GM12878 (cell line): ENCODE results near the gene PTGES2. TPM values are rescaled to one million over a fixed set of nuclear protein-coding genes. Genes with fewer than 3 reads are reported as not detected.

Source experiments
- BACH1 ChIP-seq: fragments of 450-650 bp; IDR thresholded peaks from 2 replicates; pipeline ENCODE4 v1.6.1; 2017; ENCODE audit warnings: mild to moderate bottlenecking, borderline replicate concordance
- BCL3 ChIP-seq: IDR thresholded peaks from 2 replicates; pipeline ENCODE4 v1.6.1; 2011; ENCODE audit warnings: borderline replicate concordance, low read depth, mild to moderate bottlenecking, moderate library complexity, low read length; ENCODE audit not compliant: insufficient read depth, poor library complexity, severe bottlenecking
- JUND ChIP-seq: IDR thresholded peaks from 2 replicates; pipeline ENCODE4 v1.6.1; 2012; ENCODE audit warnings: low read depth, mild to moderate bottlenecking, low read length, improper control_type of control experiment, moderate library complexity
- MTA3 ChIP-seq: IDR thresholded peaks from 2 replicates; pipeline ENCODE4 v1.6.1; 2012; ENCODE audit warnings: low read length, inconsistent platforms, borderline replicate concordance
- NBN ChIP-seq: fragments of 450-650 bp; IDR thresholded peaks from 2 replicates; pipeline ENCODE4 v1.6.1; 2016
- PML ChIP-seq: IDR thresholded peaks from 2 replicates; pipeline ENCODE4 v1.6.1; 2012; ENCODE audit warnings: low read length, inconsistent platforms
- SREBF1 ChIP-seq: IDR thresholded peaks from 2 replicates; pipeline ENCODE4 v1.6.1; 2012; ENCODE audit warnings: mild to moderate bottlenecking, low read length
- SREBF2 ChIP-seq: IDR thresholded peaks from 2 replicates; pipeline ENCODE4 v1.6.1; 2012; ENCODE audit warnings: mild to moderate bottlenecking, low read length
- TCF7 ChIP-seq: IDR thresholded peaks from 2 replicates; pipeline ENCODE4 v1.6.1; 2014; ENCODE audit warnings: antibody characterized with exemption, borderline replicate concordance
- ZNF687 ChIP-seq: fragments of 450-650 bp; IDR thresholded peaks from 2 replicates; pipeline ENCODE4 v1.6.1; 2017; ENCODE audit warnings: mild to moderate bottlenecking, moderate library complexity
- polyA plus RNA-seq, 11 experiments: library from polyadenylated mRNA; depleted of rRNA in 4 of 11; unstranded in 6 of 11; stranded (reverse) in 5 of 11; fragments of >200 nt; fragmentation: Nextera tagmentation in 4 of 11; fragmentation: Illumina TruSeq in 1 of 11; extraction: Ambion mirVana in 4 of 11; extraction: Trizol in 1 of 11; gene quantifications; 1 replicate in 1 of 11; 2 replicates in 10 of 11; pipeline versions ENCODE4 v1.2.1 to v1.2.3, GENCODE V29; 2011 to 2016; ENCODE audit warnings: inconsistent platforms in 2 of 11, missing spikeins in 2 of 11, low read depth in 1 of 11
- total RNA-seq, 4 experiments: library from RNA; depleted of rRNA in 3 of 4; stranded (reverse); fragments of >200 nt in 3 of 4; fragmentation: Illumina TruSeq in 1 of 4; extraction: Trizol in 1 of 4; gene quantifications; 2 replicates each; pipeline versions ENCODE4 v1.2.1 to v1.2.3, GENCODE V29; 2013 to 2021

PTGES2 gene
- total and polyA plus RNA-seq, 10 of the 15 experiments (the other 5 are each of a cell fraction or from before 2014, with no cell fraction given), result 2.1 to 141 (median 99.1) TPM

GRCh38 chr9:128167209-128167608, 39.7 kb upstream of the PTGES2 start (continued):
- no peak for TF ChIP-seq ZNF687
- no peak for TF ChIP-seq TCF7
- TF ChIP-seq MTA3, result no peak
- no peak for TF ChIP-seq BACH1
- TF ChIP-seq NBN, result no peak
- TF ChIP-seq SREBF1, result no peak
- TF ChIP-seq JUND, result no peak
- TF ChIP-seq SREBF2, result no peak
- no peak for TF ChIP-seq BCL3
- TF ChIP-seq PML, result no peak
